Measurements from ENCODE around the gene DLGAP4. TPM values are rescaled to one million over a fixed set of nuclear protein-coding genes. Genes with fewer than 3 reads are reported as not detected.

The DLGAP4 gene
- total and polyA plus RNA-seq, 10 of the 15 experiments (the other 5 are each of a cell fraction or from before 2014, with no cell fraction given): 0.42 to 43.3 (median 19.0) TPM

DNA sequence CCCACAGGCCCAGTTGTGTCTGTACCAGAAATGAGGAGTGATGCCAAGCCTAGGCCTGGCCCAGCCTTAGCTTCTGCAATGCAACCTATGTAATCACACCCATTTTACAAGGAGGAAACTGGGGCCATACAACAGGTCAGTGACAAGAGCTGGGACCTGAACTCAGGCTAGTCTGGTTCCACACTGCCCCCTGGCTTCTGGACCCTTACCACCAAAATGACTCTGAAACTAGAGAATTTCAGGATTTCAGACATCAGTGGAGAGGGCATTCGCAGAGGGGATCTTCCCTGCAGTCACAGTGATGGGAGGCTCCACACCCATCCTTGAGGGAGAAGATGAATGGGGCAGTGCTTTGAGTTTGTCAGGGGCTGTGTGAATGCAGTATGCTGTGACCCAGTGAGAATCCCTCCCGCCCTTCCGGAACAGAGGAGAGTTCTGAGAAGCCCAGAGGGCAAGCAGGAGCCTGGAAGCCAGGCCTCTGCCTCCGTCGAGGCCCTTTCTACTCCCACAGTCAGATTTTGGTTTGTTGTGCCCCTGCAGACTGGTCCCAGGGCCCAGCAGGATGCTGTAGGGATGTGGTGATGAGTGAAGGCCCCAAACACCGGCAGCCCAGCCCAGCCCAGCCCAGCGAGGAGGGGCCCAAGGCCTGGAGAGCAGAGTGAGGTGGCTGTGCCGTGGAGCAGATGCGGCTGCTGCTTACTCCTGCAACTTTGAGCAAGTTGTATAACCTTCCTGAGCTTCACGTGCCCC is 187.1 kb downstream of the DLGAP4 start:
- ChIA-PET SMC1A (ENCODE audit: uncharacterized antibody, unreplicated experiment) (interaction anchor here (0.6 to 2.3 kb wide), 10 partner anchors 16 to 456 kb away, joined by 3 to 17 read pairs (median 4); no protein-coding TSS in a partner anchor), CTCF (interaction anchor here (1.0 to 2.5 kb wide), 9 partner anchors 9 to 58 kb away, joined by 3 to 12 read pairs (median 9); no protein-coding TSS in a partner anchor), RAD21 (ENCODE audit: unreplicated experiment) (interaction anchor here (1.2 to 2.3 kb wide), 8 partner anchors 22 to 291 kb away, joined by 3 to 17 read pairs (median 5); no protein-coding TSS in a partner anchor), POLR2A (no interaction called here)
- DNase-seq (ENCODE audit: low read depth, low spot score) (no peak), ATAC-seq (peak; percentile 42), FAIRE-seq (no peak)
- TF ChIP-seq SMC3 (IDR thresholded peaks at IDR 0.05; ENCODE audit: borderline replicate concordance, low read length): peak; percentile 15; the same call in 1 of the 2 replicates
- TF ChIP-seq, protein P1, sequence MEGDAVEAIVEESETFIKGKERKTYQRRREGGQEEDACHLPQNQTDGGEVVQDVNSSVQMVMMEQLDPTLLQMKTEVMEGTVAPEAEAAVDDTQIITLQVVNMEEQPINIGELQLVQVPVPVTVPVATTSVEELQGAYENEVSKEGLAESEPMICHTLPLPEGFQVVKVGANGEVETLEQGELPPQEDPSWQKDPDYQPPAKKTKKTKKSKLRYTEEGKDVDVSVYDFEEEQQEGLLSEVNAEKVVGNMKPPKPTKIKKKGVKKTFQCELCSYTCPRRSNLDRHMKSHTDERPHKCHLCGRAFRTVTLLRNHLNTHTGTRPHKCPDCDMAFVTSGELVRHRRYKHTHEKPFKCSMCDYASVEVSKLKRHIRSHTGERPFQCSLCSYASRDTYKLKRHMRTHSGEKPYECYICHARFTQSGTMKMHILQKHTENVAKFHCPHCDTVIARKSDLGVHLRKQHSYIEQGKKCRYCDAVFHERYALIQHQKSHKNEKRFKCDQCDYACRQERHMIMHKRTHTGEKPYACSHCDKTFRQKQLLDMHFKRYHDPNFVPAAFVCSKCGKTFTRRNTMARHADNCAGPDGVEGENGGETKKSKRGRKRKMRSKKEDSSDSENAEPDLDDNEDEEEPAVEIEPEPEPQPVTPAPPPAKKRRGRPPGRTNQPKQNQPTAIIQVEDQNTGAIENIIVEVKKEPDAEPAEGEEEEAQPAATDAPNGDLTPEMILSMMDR (IDR thresholded peaks at IDR 0.05 in 2 of 3, conservative IDR thresholded peaks at IDR 0.05 in 1 of 3; ENCODE audit: control insufficient read depth in 2 of 3, extremely low read depth in 1 of 3, insufficient read depth in 1 of 3, low read depth in 3 of 3, low read length in 3 of 3): peak; percentile 21 to 51 (median 48); a peak in 4 of 6 replicates
- TF ChIP-seq, protein P2, sequence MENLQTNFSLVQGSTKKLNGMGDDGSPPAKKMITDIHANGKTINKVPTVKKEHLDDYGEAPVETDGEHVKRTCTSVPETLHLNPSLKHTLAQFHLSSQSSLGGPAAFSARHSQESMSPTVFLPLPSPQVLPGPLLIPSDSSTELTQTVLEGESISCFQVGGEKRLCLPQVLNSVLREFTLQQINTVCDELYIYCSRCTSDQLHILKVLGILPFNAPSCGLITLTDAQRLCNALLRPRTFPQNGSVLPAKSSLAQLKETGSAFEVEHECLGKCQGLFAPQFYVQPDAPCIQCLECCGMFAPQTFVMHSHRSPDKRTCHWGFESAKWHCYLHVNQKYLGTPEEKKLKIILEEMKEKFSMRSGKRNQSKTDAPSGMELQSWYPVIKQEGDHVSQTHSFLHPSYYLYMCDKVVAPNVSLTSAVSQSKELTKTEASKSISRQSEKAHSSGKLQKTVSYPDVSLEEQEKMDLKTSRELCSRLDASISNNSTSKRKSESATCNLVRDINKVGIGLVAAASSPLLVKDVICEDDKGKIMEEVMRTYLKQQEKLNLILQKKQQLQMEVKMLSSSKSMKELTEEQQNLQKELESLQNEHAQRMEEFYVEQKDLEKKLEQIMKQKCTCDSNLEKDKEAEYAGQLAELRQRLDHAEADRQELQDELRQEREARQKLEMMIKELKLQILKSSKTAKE (IDR thresholded peaks at IDR 0.05; ENCODE audit: low read depth, poor library complexity, severe bottlenecking): no peak
- peak; percentile 52 for TF ChIP-seq RAD21 (IDR thresholded peaks at IDR 0.05; ENCODE audit: insufficient read depth, low read depth, low read length)
- TF ChIP-seq MEF2A (IDR thresholded peaks at IDR 0.05; ENCODE audit: insufficient read depth, low read depth, low read length): no peak
- no peak for TF ChIP-seq JUND (IDR thresholded peaks at IDR 0.05; ENCODE audit: low read depth, low read length)
- TF ChIP-seq, protein P3, sequence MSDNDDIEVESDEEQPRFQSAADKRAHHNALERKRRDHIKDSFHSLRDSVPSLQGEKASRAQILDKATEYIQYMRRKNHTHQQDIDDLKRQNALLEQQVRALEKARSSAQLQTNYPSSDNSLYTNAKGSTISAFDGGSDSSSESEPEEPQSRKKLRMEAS (IDR thresholded peaks at IDR 0.05; ENCODE audit: low read depth, low read length): no peak
- no peak for TF ChIP-seq TBL1XR1 (IDR thresholded peaks at IDR 0.05; ENCODE audit: low read depth, low read length)
- no peak for TF ChIP-seq IKZF1 (conservative IDR thresholded peaks at IDR 0.05)
- TF ChIP-seq MYC (IDR thresholded peaks at IDR 0.05; ENCODE audit: insufficient read depth, insufficient read length, insufficient replicate concordance, low read length, severe bottlenecking): no peak
- TF ChIP-seq E4F1 (IDR thresholded peaks at IDR 0.05; ENCODE audit: borderline replicate concordance, partially characterized antibody): no peak
- TF ChIP-seq ETV6 (conservative IDR thresholded peaks at IDR 0.05 in 1 of 2, IDR thresholded peaks at IDR 0.05 in 1 of 2; ENCODE audit: borderline replicate concordance in 1 of 2, low read depth in 1 of 2): no peak
- no peak for TF ChIP-seq BCL11A (IDR thresholded peaks at IDR 0.05; ENCODE audit: low read depth, low read length)
- H3K27me3 ChIP-seq (replicated peaks in 1 of 2; ENCODE audit: control insufficient read depth in 2 of 2, insufficient read depth in 2 of 2, low read length in 1 of 2): no peaks in the 10 kb centered on the region
- no peak overlapping the region for H2AFZ ChIP-seq (ENCODE audit: control insufficient read depth, low read depth, low read length)
- in situ Hi-C loops (cut with MboI): no loop called here
- H3K9ac ChIP-seq (ENCODE audit: control insufficient read depth, insufficient read depth, low read length): no peak overlapping the region
- peak overlapping the region; percentile 59; the same call in 1 of the 2 replicates for H3K27ac ChIP-seq (ENCODE audit: control insufficient read depth, insufficient read depth)
- no peaks in the 10 kb centered on the region for H3K9me3 ChIP-seq (replicated peaks; ENCODE audit: control insufficient read depth, insufficient read depth, low read length)
- H3K36me3 ChIP-seq (ENCODE audit: control insufficient read depth in 2 of 2, insufficient read depth in 2 of 2, low read length in 1 of 2): peaks cover 3 to 15% of the 10 kb centered on the region in 2 experiments; a peak in 3 of 4 replicates
- no TSS peak for BruUV-seq (replicated peaks)
- no peak overlapping the region for H3K4me2 ChIP-seq (ENCODE audit: control insufficient read depth, insufficient read depth)
- peaks cover 3% of the 10 kb centered on the region; the same call in 1 of the 2 replicates for H3K79me2 ChIP-seq (ENCODE audit: control insufficient read depth, insufficient read depth, low read length)
- H4K20me1 ChIP-seq (ENCODE audit: control insufficient read depth, insufficient read depth): no peaks in the 10 kb centered on the region; the same call in 1 of the 2 replicates
- no peak overlapping the region for H3K4me3 ChIP-seq
- peaks cover 21% of the 10 kb centered on the region for H3K4me1 ChIP-seq (ENCODE audit: control insufficient read depth, insufficient read depth, low read length)
- 94% methylated on average over 10 of the region's 10 CpGs for WGBS (ENCODE audit: insufficient coverage, insufficient replicate concordance, low lambda C conversion rate, missing lambda C conversion rate)
- intact Hi-C loops (cut with micrococcal nuclease; ENCODE audit: unreplicated experiment): no loop called here

Measured in GM12878 (cell line).